GM06990 (cell line): ENCODE measurements around the gene DAZAP1.

Source experiments
- DNase-seq: peaks from one replicate; pipeline ENCODE4 v3.0.0-alpha.2; 2011; ENCODE audit not compliant: insufficient read length; ENCODE audit errors: extremely low read depth
- H3K27me3 ChIP-seq: replicated peaks from 2 replicates; pipeline ENCODE4 v1.6.0; 2011; ENCODE audit warnings: low read length; ENCODE audit not compliant: control insufficient read depth, insufficient read depth
- H3K36me3 ChIP-seq: 2 replicates; pipeline ENCODE4 v1.5.1; 2011; ENCODE audit warnings: low read length; ENCODE audit not compliant: control insufficient read depth, insufficient read depth
- H3K4me3 ChIP-seq: replicated peaks from 2 replicates; pipeline ENCODE4 v1.5.1; 2011; ENCODE audit warnings: low read depth, mild to moderate bottlenecking, control low read depth, low read length
- CTCF ChIP-seq: IDR thresholded peaks from 2 replicates; pipeline ENCODE4 v1.5.1; 2011; ENCODE audit warnings: low read length, control low read depth, mild to moderate bottlenecking, inconsistent platforms; ENCODE audit not compliant: insufficient read depth, poor library complexity, severe bottlenecking

Gene DAZAP1

GRCh38 chr19:1421958-1422305 is 14.5 kb downstream of the DAZAP1 start:
- H3K27me3 ChIP-seq = no peaks in the 10 kb centered on the region
- H3K4me3 ChIP-seq = no peak overlapping the region
- DNase-seq = no peak
- no peak for TF ChIP-seq CTCF
- H3K36me3 ChIP-seq = peaks cover 52% of the 10 kb centered on the region

GRCh38 chr19:1422360-1422759 is 15.0 kb downstream of the DAZAP1 start:
- Histone ChIP-seq H3K36me3 (peaks cover 54% of the 10 kb centered on the region), H3K27me3 (no peaks in the 10 kb centered on the region), H3K4me3 (no peak overlapping the region)
- TF ChIP-seq CTCF = no peak
- DNase-seq = no peak

GRCh38 chr19:1422943-1423342 is 15.6 kb downstream of the DAZAP1 start:
- Histone ChIP-seq H3K4me3 (no peak overlapping the region), H3K36me3 (peaks cover 56% of the 10 kb centered on the region), H3K27me3 (no peaks in the 10 kb centered on the region)
- no peak for TF ChIP-seq CTCF
- DNase-seq = no peak

- Histone ChIP-seq H3K4me3 (no peak overlapping the region), H3K36me3 (peaks cover 53% of the 10 kb centered on the region), H3K27me3 (no peaks in the 10 kb centered on the region)
- TF ChIP-seq CTCF = no peak
- DNase-seq = no peak
Observed at GRCh38 chr19:1423436-1424191, 16.2 kb downstream of the DAZAP1 start.

GRCh38 chr19:1424192-1424955 is 17.0 kb downstream of the DAZAP1 start:
- DNase-seq = no peak
- Histone ChIP-seq H3K4me3 (no peak overlapping the region), H3K36me3 (peaks cover 54% of the 10 kb centered on the region), H3K27me3 (no peaks in the 10 kb centered on the region)
- no peak for TF ChIP-seq CTCF
